Measurements from ENCODE around the gene FGF10. TPM values are rescaled to one million over a fixed set of nuclear protein-coding genes. Genes with fewer than 3 reads are reported as not detected.

The FGF10 gene
- total RNA-seq, 4 donors from 2014 or later = 0.09 to 5.0 (median 1.4) TPM; not detected in 1

- H3K36me3 ChIP-seq = no peaks in the 10 kb centered on the region
- no peak overlapping the region for H3K4me3 ChIP-seq
- H3K9me3 ChIP-seq = no peaks in the 10 kb centered on the region
- no peak for TF ChIP-seq CTCF (IDR thresholded peaks at IDR 0.05)
- no peak for TF ChIP-seq POLR2A (IDR thresholded peaks at IDR 0.05)
- no peaks in the 10 kb centered on the region for H3K27me3 ChIP-seq
- intact Hi-C loops (cut with DNase I) = no loop called here
- no peaks in the 10 kb centered on the region for H3K4me1 ChIP-seq
- WGBS, 2 donors = 74 to 80% methylated on average over 1 of the region's 1 CpG
- no peak overlapping the region for H3K27ac ChIP-seq
- no peak for DNase-seq
These were observed 27.7 kb downstream of the FGF10 start for GRCh38 chr5:44361342-44362001.

DNA sequence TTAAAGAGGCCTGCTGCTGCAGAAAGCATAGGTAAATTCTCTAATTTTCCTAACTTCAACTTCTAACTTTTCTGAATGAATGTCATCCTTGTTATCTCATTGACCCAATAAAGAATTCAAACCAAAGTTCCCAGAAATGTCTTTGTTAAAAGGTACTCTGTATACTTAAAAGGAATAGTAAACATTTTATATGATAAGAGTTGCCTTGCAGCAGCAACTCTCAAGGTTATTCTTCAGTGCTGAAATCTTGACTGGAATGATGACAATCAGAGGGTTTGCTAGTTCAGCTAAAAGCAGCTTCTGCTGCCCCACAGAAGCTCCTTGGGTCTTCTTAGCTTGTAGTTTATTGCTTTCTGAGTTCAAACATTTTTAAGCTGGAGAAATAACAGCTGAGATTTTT, 28.3 kb downstream of the FGF10 start:
- Histone ChIP-seq H3K27ac (no peak overlapping the region), H3K4me1 (no peaks in the 10 kb centered on the region), H3K36me3 (no peaks in the 10 kb centered on the region), H3K9me3 (no peaks in the 10 kb centered on the region), H3K27me3 (no peaks in the 10 kb centered on the region), H3K4me3 (no peak overlapping the region)
- intact Hi-C loops (cut with DNase I) = no loop called here
- DNase-seq = no peak
- TF ChIP-seq POLR2A (IDR thresholded peaks at IDR 0.05) (no peak), CTCF (IDR thresholded peaks at IDR 0.05) (no peak)

DNA sequence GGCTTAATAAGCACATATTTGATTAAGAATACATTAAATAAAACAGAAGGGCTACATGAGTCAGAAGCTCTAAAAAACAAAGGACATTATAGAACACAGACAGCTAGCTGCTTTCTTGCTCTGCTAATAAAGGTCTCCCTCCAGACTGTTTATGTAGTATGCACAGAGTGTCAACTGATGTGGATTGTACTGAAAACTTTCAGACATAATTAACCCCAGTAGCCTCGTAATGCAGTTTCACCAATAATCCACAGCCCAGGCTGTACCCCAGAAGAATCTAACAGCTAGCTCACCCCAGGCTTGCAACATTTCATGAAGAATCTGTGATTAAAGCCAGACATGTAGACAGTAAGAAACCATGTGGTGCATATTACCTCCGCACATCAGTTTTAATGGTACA, 30.8 kb downstream of the FGF10 start:
- WGBS, 2 donors = 71 to 83% methylated on average over 2 of the region's 2 CpGs
- no peak for DNase-seq
- no peak overlapping the region for H3K27ac ChIP-seq
- H3K36me3 ChIP-seq = no peaks in the 10 kb centered on the region
- H3K4me1 ChIP-seq = no peaks in the 10 kb centered on the region
- intact Hi-C loops (cut with DNase I) = no loop called here
- no peak overlapping the region for H3K4me3 ChIP-seq
- H3K9me3 ChIP-seq = no peaks in the 10 kb centered on the region
- TF ChIP-seq POLR2A (IDR thresholded peaks at IDR 0.05) = no peak
- TF ChIP-seq CTCF (IDR thresholded peaks at IDR 0.05) = no peak
- H3K27me3 ChIP-seq = no peaks in the 10 kb centered on the region

DNA sequence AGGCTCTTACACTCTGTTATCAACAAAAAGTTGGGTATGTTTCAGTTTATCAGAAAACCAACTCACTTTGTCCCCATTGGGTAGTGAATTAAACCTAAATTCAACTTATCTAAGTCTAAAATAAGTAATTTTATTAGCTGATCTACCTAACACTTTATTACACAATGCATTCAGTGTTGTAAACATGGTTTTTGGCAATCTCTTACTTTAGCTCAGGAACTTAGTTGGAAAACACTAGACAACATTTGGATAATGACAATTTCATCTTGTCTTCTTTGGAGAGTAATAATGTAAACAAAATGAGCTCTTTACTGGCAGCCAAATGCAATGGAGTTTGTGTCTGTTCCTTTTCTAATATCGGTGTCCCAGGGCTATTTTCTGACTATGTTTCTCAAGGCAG, 33.0 kb downstream of the FGF10 start:
- no peaks in the 10 kb centered on the region for H3K27me3 ChIP-seq
- no peaks in the 10 kb centered on the region for H3K36me3 ChIP-seq
- WGBS, 2 donors = 57 to 62% methylated on average over 1 of the region's 1 CpG
- DNase-seq = no peak
- no peak overlapping the region for H3K4me3 ChIP-seq
- H3K4me1 ChIP-seq = no peaks in the 10 kb centered on the region
- intact Hi-C loops (cut with DNase I) = no loop called here
- no peaks in the 10 kb centered on the region for H3K9me3 ChIP-seq
- TF ChIP-seq CTCF (IDR thresholded peaks at IDR 0.05) = no peak
- no peak for TF ChIP-seq POLR2A (IDR thresholded peaks at IDR 0.05)
- peak overlapping the region in 1 of 4 donors; percentile 0 for H3K27ac ChIP-seq

DNA sequence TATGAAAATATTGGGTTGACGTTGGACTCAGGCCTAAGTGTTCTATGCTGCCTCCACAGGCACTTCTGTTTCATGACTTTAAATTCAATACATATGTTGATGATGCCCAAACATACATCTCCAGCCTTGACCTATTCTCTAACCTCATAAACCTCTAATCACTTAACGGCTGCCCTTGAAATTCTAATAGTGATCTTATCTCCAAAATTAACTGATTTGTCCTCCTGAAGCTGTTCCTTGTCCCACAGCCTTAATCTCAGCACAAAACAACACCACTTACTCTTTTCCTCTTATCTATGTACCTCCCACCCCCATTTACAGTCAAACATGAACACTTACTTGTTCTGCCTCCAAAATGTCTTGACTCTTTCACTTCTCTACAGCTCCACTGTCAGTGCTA, 43.3 kb downstream of the FGF10 start:
- Histone ChIP-seq H3K9me3 (no peaks in the 10 kb centered on the region), H3K27ac (no peak overlapping the region), H3K36me3 (no peaks in the 10 kb centered on the region), H3K4me1 (no peaks in the 10 kb centered on the region), H3K4me3 (no peak overlapping the region), H3K27me3 (no peaks in the 10 kb centered on the region)
- TF ChIP-seq POLR2A (IDR thresholded peaks at IDR 0.05) = no peak
- no peak for TF ChIP-seq CTCF (IDR thresholded peaks at IDR 0.05)
- intact Hi-C loops (cut with DNase I) = no loop called here
- DNase-seq = no peak
- WGBS, 2 donors = 42 to 57% methylated on average over 2 of the region's 2 CpGs
